ENCODE measurements around the gene MYB. TPM values are rescaled to one million over a fixed set of nuclear protein-coding genes. Genes with fewer than 3 reads are reported as not detected.
A peak's percentile ranks its signal among the peaks of the same experiment; 100 is the strongest.
"Not testable (repeated sequence)": the region's sequence is repeated elsewhere in the genome, so short reads cannot be mapped to it uniquely, and the experiment has no call there.

Gene MYB
- polyA plus RNA-seq, 1 experiment: 0.10 TPM

GRCh38 chr6:135141728-135142127, 39.4 kb upstream of the MYB start:
- DNase-seq (ENCODE audit: low read depth, low spot score): no peak

GRCh38 chr6:135142232-135142631, 38.9 kb upstream of the MYB start:
- H3K27ac ChIP-seq (ENCODE audit: low read depth, low read length); H3K4me3 ChIP-seq (ENCODE audit: low read depth, low read length); DNase-seq (ENCODE audit: low read depth, low spot score); H3K27me3 ChIP-seq (ENCODE audit: control insufficient read depth, insufficient read depth, low read length); H3K9me3 ChIP-seq (ENCODE audit: control insufficient read depth, insufficient read depth, low read length); POLR2A ChIA-PET: not testable (repeated sequence)
- CTCF ChIA-PET: interaction anchor here (6.3 kb wide), 1 partner anchor 281 kb away, joined by 77 read pairs; no protein-coding TSS in a partner anchor

More at GRCh38 chr6:135141728-135142127, 39.4 kb upstream of the MYB start:
- H3K27ac ChIP-seq (ENCODE audit: low read depth, low read length): no peak overlapping the region
- ChIA-PET POLR2A (no interaction called here), CTCF (interaction anchor here (6.3 kb wide), 1 partner anchor 282 kb away, joined by 77 read pairs; no protein-coding TSS in a partner anchor)
- peaks cover 8% of the 10 kb centered on the region for H3K27me3 ChIP-seq (ENCODE audit: control insufficient read depth, insufficient read depth, low read length)
- TF ChIP-seq, protein P1, sequence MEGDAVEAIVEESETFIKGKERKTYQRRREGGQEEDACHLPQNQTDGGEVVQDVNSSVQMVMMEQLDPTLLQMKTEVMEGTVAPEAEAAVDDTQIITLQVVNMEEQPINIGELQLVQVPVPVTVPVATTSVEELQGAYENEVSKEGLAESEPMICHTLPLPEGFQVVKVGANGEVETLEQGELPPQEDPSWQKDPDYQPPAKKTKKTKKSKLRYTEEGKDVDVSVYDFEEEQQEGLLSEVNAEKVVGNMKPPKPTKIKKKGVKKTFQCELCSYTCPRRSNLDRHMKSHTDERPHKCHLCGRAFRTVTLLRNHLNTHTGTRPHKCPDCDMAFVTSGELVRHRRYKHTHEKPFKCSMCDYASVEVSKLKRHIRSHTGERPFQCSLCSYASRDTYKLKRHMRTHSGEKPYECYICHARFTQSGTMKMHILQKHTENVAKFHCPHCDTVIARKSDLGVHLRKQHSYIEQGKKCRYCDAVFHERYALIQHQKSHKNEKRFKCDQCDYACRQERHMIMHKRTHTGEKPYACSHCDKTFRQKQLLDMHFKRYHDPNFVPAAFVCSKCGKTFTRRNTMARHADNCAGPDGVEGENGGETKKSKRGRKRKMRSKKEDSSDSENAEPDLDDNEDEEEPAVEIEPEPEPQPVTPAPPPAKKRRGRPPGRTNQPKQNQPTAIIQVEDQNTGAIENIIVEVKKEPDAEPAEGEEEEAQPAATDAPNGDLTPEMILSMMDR (IDR thresholded peaks at IDR 0.05; ENCODE audit: low read depth, low read length): no peak
- no peaks in the 10 kb centered on the region for H3K9me3 ChIP-seq (ENCODE audit: control insufficient read depth, insufficient read depth, low read length)
- no peak overlapping the region for H3K4me3 ChIP-seq (ENCODE audit: low read depth, low read length)

DNA sequence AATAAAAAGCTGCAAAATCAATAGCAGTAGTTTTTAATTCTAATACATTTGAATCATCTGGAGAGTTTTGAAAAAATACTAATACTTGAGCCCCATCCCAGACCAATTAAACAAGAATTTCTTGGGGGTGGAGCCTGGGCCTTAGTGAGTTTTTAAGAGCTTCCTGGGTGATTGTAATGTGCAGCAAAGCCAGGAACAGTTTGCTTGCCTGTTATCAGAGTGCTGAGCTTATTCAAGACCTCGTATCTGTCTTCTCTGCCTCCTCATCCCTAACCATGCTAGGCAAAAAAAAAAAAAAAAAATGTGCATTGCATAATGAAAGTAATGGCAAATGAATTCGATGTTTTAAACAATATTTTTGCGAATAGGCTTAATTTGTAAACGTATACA, 36.4 kb upstream of the MYB start:
- CTCF ChIA-PET: interaction anchor here (0.5 to 6.3 kb wide), 27 partner anchors 8 to 984 kb away, joined by 3 to 77 read pairs (median 4); no protein-coding TSS in a partner anchor
- no peak overlapping the region for H3K27ac ChIP-seq (ENCODE audit: low read depth, low read length)
- H3K9me3 ChIP-seq (ENCODE audit: control insufficient read depth, insufficient read depth, low read length): no peaks in the 10 kb centered on the region
- no peak overlapping the region for H3K4me3 ChIP-seq (ENCODE audit: low read depth, low read length)
- peaks cover 6% of the 10 kb centered on the region for H3K27me3 ChIP-seq (ENCODE audit: control insufficient read depth, insufficient read depth, low read length)
- no peak for DNase-seq (ENCODE audit: low read depth, low spot score)
- TF ChIP-seq, protein P1 (IDR thresholded peaks at IDR 0.05; ENCODE audit: low read depth, low read length): no peak
- POLR2A ChIA-PET: interaction anchor here (0.5 kb wide), 1 partner anchor 99 kb away, joined by 3 read pairs; no protein-coding TSS in a partner anchor

GRCh38 chr6:135145063-135145800, 35.9 kb upstream of the MYB start:
- Histone ChIP-seq H3K27me3 (ENCODE audit: control insufficient read depth, insufficient read depth, low read length) (peaks cover 6% of the 10 kb centered on the region), H3K9me3 (ENCODE audit: control insufficient read depth, insufficient read depth, low read length) (no peaks in the 10 kb centered on the region), H3K4me3 (ENCODE audit: low read depth, low read length) (no peak overlapping the region), H3K27ac (ENCODE audit: low read depth, low read length) (no peak overlapping the region)
- ChIA-PET CTCF (interaction anchor here (0.7 to 6.3 kb wide), 19 partner anchors 9 to 984 kb away, joined by 3 to 77 read pairs (median 5); no protein-coding TSS in a partner anchor), POLR2A (no interaction called here)
- DNase-seq (ENCODE audit: low read depth, low spot score): no peak
- TF ChIP-seq, protein P1 (IDR thresholded peaks at IDR 0.05; ENCODE audit: low read depth, low read length): peak; percentile 71

DNA sequence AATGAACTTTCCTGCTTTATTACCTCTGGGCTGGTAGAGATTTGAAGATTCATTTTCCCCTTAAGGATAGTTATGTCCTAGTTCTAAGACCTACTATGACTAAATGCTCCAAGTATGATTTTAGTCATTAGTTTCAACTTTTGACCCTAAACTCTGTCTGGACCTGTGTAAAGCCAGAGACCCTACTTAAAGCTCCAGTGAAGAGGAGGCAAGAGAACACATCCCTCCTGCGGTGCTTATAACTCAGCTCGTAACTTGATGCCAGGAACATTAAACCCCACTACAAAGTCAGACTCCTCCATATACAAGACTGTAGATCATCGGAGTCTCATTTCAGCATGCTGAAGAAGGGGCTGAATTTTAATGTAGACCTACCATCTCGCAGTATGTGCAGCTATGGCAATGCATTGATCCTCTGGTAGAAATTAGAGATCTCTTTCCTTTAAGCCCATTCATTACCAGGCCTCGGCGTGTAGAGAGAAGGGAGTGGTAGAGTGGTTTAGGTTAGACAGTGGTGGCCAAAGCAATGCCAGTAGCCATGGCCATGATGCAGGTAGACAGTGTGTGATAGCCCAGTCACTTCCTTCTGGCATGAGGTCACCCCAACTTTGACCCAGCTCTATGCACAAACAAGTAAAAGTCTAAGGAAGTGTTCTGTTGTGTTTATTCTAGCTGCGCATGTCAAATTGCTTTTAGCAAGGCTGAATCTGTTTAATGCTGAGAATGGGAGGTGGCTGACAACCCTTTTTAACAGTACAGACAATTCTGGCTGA, 34.8 kb upstream of the MYB start:
- Histone ChIP-seq H3K27ac (ENCODE audit: low read depth, low read length) (no peak overlapping the region), H3K9me3 (ENCODE audit: control insufficient read depth, insufficient read depth, low read length) (no peaks in the 10 kb centered on the region), H3K27me3 (ENCODE audit: control insufficient read depth, insufficient read depth, low read length) (peaks cover 3% of the 10 kb centered on the region), H3K4me3 (ENCODE audit: low read depth, low read length) (no peak overlapping the region)
- ChIA-PET POLR2A (no interaction called here), CTCF (interaction anchor here (0.6 to 1.5 kb wide), 4 partner anchors 58 to 293 kb away, joined by 3 to 6 read pairs (median 4); no protein-coding TSS in a partner anchor)
- DNase-seq (ENCODE audit: low read depth, low spot score): no peak
- TF ChIP-seq, protein P1 (IDR thresholded peaks at IDR 0.05; ENCODE audit: low read depth, low read length): no peak

All from AG04450 (cell line).